ENCODE measurements around the gene SNX1. TPM values are rescaled to one million over a fixed set of nuclear protein-coding genes. Genes with fewer than 3 reads are reported as not detected.

Gene SNX1
- total and polyA plus RNA-seq, 2 of the 13 experiments (the other 11 are each of a cell fraction or from before 2014, with no cell fraction given): 29.3 to 60.1 TPM

DNA sequence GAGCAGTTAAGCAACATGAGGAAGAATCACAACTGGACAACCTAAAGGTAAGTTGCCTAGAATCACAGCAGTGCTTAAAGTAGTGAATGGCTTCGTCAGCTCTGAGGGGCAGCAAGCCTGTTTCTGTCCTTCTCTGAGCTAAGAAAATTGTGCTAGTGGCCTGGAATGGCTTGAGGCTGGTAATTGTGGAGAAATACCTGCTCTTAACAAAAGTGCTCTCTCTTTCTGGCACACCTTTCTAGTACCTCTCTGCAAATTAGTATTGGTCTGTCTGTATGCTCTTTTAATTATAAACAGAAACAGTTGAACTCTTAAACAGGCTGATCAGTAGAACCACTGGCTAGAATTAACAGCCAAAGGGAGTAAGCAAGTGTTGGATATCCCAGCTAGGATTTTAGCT is 11.6 kb downstream of the SNX1 start:
- no peak for TF ChIP-seq ISX (CRISPR knock-in tag; conservative IDR thresholded peaks at IDR 0.05)
- no peak for TF ChIP-seq ZBTB39 (CRISPR knock-in tag; IDR thresholded peaks at IDR 0.05)
- no peak for TF ChIP-seq BRCA1 (CRISPR knock-in tag; IDR thresholded peaks at IDR 0.05)
- TF ChIP-seq ZNF251 (CRISPR knock-in tag; IDR thresholded peaks at IDR 0.05): no peak
- TF ChIP-seq ZNF263 (CRISPR knock-in tag; IDR thresholded peaks at IDR 0.05): no peak
- no peak for TF ChIP-seq KAT7 (CRISPR knock-in tag; IDR thresholded peaks at IDR 0.05; ENCODE audit: borderline replicate concordance)
- no peak for TF ChIP-seq GZF1 (CRISPR knock-in tag; IDR thresholded peaks at IDR 0.05)
- BruUV-seq (replicated peaks): no TSS peak
- 100% methylated on average over 1 of the region's 1 CpG for WGBS (ENCODE audit: low lambda C conversion rate)
- Histone ChIP-seq H3K79me2 (ENCODE audit: insufficient read depth, low read length) (peaks cover 95% of the 10 kb centered on the region), H3K4me1 (ENCODE audit: insufficient read depth, low read length) (peaks cover 47% of the 10 kb centered on the region), H3K4me2 (ENCODE audit: low read depth, low read length) (no peak overlapping the region), H3K27ac (ENCODE audit: extremely low read length, insufficient read depth, low read length) (no peak overlapping the region), H3K27me3 (ENCODE audit: control insufficient read depth in 1 of 2, insufficient read depth in 2 of 2, low read length in 2 of 2) (no peaks in the 10 kb centered on the region), H3K4me3 (replicated peaks in 1 of 3; ENCODE audit: insufficient read depth in 1 of 3, low read depth in 2 of 3, low read length in 3 of 3) (no peak overlapping the region), H3K36me3 (replicated peaks in 1 of 2; ENCODE audit: control insufficient read depth in 1 of 2, insufficient read depth in 2 of 2, low read length in 2 of 2) (peaks cover 1 to 5% of the 10 kb centered on the region in 2 experiments; a peak in 2 of 5 replicates), H2AFZ (ENCODE audit: low read length) (no peak overlapping the region), H4K20me1 (ENCODE audit: insufficient read depth, low read length) (peaks cover 12% of the 10 kb centered on the region), H3K9me3 (ENCODE audit: low read length) (no peaks in the 10 kb centered on the region), H3K9ac (ENCODE audit: insufficient read depth, low read depth, low read length) (no peak overlapping the region)
- in situ Hi-C loops (cut with HindIII; ENCODE audit: extremely low pct_ligation_motif_present, low pct_unique_long_range_greater_than_20kb) (no loop called here), intact Hi-C loops (cut with micrococcal nuclease; ENCODE audit: unreplicated experiment) (no loop called here)
- FAIRE-seq (no peak), ATAC-seq (no peak), DNase-seq (ENCODE audit: low spot score) (no peak)
- ChIA-PET POLR2A (interaction anchor here (1.2 kb wide), 1 partner anchor 13 kb away, joined by 4 read pairs; the partner anchor contains the start of gene CIAO2A), CTCF (ENCODE audit: low intra/inter-chr PET ratio, low total read pairs) (no interaction called here)

Data from HepG2 (cell line).